IPS-18c (cell line): ENCODE measurements around the gene PKN1.

ENCODE experiments used
- H3K4me3 ChIP-seq: 2 replicates; pipeline ENCODE4 v1.7.0; 2013; ENCODE audit warnings: low read depth, mild to moderate bottlenecking, low read length, moderate library complexity; ENCODE audit not compliant: insufficient read depth
- H3K9me3 ChIP-seq: one replicate; pipeline ENCODE4 v1.6.1; 2013; ENCODE audit warnings: mild to moderate bottlenecking, low read length, moderate library complexity; ENCODE audit not compliant: control insufficient read depth, insufficient read depth

Gene PKN1

GRCh38 chr19:14473073-14473977 is 40.2 kb downstream of the PKN1 start:
- no peaks in the 10 kb centered on the region for H3K9me3 ChIP-seq
- H3K4me3 ChIP-seq = peak overlapping the region; percentile 52; the same call in 1 of the 2 replicates

GRCh38 chr19:14473978-14474578 is 41.0 kb downstream of the PKN1 start:
- H3K9me3 ChIP-seq = no peaks in the 10 kb centered on the region
- no peak overlapping the region for H3K4me3 ChIP-seq

GRCh38 chr19:14474827-14475226 is 41.7 kb downstream of the PKN1 start:
- peak overlapping the region; percentile 3; the same call in 1 of the 2 replicates for H3K4me3 ChIP-seq

GRCh38 chr19:14475251-14476073 is 42.4 kb downstream of the PKN1 start, which contains the start of gene PTGER1:
TSS of gene PTGER1 (minus strand) at chr19:14475354. CDS start at chr19:14474320, 1,034 bp downstream.
- Histone ChIP-seq H3K9me3 (no peaks in the 10 kb centered on the region), H3K4me3 (peak within 1 kb of the TSS; percentile 20; the same call in 1 of the 2 replicates)

More at GRCh38 chr19:14474827-14475226, 41.7 kb downstream of the PKN1 start:
- no peaks in the 10 kb centered on the region for H3K9me3 ChIP-seq

GRCh38 chr19:14476327-14476672 is 43.2 kb downstream of the PKN1 start:
- no peaks in the 10 kb centered on the region for H3K9me3 ChIP-seq
- H3K4me3 ChIP-seq = no peak overlapping the region

GRCh38 chr19:14476673-14477401 is 43.7 kb downstream of the PKN1 start:
- no peak overlapping the region for H3K4me3 ChIP-seq
- no peaks in the 10 kb centered on the region for H3K9me3 ChIP-seq

GRCh38 chr19:14477418-14478112 is 44.5 kb downstream of the PKN1 start:
- Histone ChIP-seq H3K4me3 (no peak overlapping the region), H3K9me3 (no peaks in the 10 kb centered on the region)

GRCh38 chr19:14478113-14478545 is 45.0 kb downstream of the PKN1 start:
- H3K4me3 ChIP-seq = no peak overlapping the region

GRCh38 chr19:14479309-14479974 is 46.3 kb downstream of the PKN1 start:
- H3K9me3 ChIP-seq = no peaks in the 10 kb centered on the region
- H3K4me3 ChIP-seq = no peak overlapping the region

More at GRCh38 chr19:14478113-14478545, 45.0 kb downstream of the PKN1 start:
- no peaks in the 10 kb centered on the region for H3K9me3 ChIP-seq

GRCh38 chr19:14479975-14480699 is 47.0 kb downstream of the PKN1 start:
- no peaks in the 10 kb centered on the region for H3K9me3 ChIP-seq
- H3K4me3 ChIP-seq = no peak overlapping the region

GRCh38 chr19:14480700-14481079 is 47.6 kb downstream of the PKN1 start:
- no peak overlapping the region for H3K4me3 ChIP-seq

GRCh38 chr19:14482172-14482941 is 49.3 kb downstream of the PKN1 start:
- no peak overlapping the region for H3K4me3 ChIP-seq
- H3K9me3 ChIP-seq = no peaks in the 10 kb centered on the region

More at GRCh38 chr19:14480700-14481079, 47.6 kb downstream of the PKN1 start:
- H3K9me3 ChIP-seq = no peaks in the 10 kb centered on the region

- no peak overlapping the region for H3K4me3 ChIP-seq
Observed at GRCh38 chr19:14487370-14488125, 54.4 kb downstream of the PKN1 start.

GRCh38 chr19:14492756-14493337 is 59.7 kb downstream of the PKN1 start:
- H3K4me3 ChIP-seq = no peak overlapping the region

More at GRCh38 chr19:14487370-14488125, 54.4 kb downstream of the PKN1 start:
- H3K9me3 ChIP-seq = no peaks in the 10 kb centered on the region

More at GRCh38 chr19:14492756-14493337, 59.7 kb downstream of the PKN1 start:
- H3K9me3 ChIP-seq = no peaks in the 10 kb centered on the region
